GM15510 (cell line): ENCODE data around the gene RAB3GAP2.

Source experiments
- POLR2A ChIP-seq: IDR thresholded peaks from 3 replicates; pipeline ENCODE4 v1.6.1; 2011; ENCODE audit warnings: borderline replicate concordance; ENCODE audit not compliant: insufficient read length; ENCODE audit errors: extremely low read depth

Gene RAB3GAP2

DNA sequence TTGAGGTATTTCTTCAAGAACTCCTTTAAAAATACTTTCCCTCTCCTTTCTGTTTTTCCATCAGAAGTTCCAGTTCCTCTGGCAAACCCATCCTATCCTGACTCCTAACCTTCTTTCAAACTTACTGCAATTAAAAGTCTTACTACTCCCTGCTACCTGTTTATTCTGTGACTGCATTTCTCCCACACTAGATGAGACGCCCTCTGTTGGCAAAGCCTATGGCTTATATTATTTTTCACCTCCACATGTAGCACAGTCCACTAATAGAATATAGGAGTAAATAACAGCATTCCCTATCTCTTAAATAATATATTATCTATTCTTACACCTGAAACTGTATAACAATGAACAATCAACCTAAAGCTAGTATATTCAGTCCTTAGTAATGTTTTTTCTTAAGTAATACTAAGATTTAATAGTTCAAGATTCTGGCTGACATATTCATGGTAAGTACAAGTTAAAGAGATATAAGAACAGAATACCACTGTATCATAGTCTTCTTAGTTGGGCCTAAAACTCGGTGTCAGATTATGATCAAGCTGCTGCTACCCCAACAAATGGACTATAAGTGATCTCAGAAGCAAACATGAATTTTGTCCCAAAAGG lies 54.8 kb downstream of the RAB3GAP2 start:
- no peak for TF ChIP-seq POLR2A

DNA sequence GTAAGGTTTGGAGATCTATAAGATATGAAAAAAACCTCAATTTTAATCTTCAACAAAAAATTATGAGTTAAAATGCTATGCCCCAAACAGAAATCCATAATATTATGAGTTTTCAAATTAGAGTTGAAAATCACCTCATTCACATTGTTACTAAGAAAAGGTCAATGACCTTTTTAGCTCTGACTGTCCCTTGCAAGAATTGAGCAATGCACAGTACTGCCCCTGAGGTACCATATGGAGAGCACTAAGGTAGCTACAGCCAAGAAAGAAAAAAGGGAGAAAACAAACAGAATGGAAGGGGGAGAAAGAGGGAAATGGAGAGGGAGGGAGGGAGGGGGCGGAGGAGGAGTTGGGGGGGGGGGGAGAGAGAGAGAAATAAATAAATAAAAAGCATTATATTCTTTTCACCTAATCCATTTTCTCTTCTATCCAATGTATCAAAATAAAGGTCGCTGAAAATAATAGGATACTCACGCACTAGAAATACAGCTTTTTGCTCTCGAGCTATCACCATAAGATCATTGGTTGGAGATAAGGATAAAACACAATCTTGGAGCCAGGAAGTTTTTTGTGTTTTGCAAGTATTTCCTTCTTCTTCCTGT lies 58.8 kb downstream of the RAB3GAP2 start:
- TF ChIP-seq POLR2A: no peak

DNA sequence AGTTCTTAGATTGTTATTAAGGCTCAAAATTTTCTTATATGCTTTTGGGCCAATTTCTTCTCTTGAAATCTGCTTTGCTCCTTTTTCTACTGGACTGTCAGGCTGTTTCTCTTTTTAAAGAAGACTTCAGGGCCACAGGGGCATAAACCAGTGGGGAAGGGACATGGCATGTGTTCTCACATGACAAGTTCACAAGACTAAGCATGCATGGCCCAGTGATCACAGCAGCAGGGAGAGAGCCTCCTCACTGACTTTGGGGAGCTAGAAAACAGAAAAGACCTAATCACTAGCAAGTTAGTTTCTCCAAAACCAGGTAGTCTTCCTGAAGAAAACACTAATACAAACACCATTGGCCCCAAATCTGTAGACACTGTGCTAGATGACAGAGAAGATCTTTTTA lies 64.8 kb downstream of the RAB3GAP2 start:
- no peak for TF ChIP-seq POLR2A

DNA sequence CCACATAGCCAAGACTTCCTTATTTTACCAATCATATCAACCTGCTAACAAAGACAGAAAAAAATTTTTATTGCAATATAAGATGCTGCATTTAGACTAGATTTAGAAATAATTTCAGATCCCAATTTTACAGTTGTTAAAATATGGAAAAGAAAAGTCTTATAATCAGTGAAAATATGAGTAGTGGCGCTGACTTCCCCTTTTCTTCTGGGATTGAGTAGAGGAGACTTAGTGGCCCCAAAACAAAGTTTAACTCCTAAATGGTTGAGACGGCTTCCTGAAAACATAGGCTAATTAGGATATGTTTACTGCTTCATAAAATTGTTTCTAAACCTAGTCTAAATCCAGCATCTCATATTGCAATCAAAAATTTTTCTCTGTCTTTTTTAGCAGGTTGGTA lies 68.4 kb downstream of the RAB3GAP2 start:
- TF ChIP-seq POLR2A: no peak

DNA sequence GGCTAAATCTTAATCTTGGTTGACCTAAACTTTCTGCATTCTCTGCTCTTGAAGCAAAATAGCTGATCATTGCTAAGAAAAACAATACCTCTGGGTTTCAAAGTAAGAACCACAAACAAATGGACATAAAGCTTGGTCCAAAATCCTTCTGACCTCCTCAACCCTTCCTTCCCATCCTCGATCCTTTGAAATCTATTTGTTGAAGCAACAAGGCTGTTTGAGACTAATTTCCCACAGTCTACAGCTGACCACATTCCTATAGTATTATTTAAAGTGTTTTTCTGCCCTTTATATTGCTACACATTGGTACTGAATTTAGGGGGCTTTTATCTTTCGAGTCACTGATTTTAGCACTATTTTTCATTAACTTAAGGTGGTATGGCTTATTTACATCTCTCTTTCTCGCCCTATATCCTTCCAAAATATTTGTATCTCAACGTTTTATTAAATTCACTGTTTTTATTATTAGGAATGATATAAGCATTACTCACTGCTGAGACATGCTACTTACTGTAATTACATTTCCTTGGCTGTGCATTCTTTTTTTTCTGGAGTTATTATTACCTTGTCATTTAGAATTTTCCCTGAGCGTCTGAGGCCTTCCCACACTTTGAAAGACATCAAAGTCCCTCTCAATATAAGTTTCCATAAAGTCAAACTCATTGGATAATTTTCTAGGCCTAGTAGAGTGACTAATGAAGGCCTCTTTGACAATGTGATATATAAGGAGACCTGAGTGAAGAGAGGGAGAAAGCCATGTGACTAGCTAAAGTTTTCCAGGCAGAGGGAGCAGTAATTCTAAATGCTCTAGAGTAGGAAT lies 73.9 kb downstream of the RAB3GAP2 start:
- no peak for TF ChIP-seq POLR2A

DNA sequence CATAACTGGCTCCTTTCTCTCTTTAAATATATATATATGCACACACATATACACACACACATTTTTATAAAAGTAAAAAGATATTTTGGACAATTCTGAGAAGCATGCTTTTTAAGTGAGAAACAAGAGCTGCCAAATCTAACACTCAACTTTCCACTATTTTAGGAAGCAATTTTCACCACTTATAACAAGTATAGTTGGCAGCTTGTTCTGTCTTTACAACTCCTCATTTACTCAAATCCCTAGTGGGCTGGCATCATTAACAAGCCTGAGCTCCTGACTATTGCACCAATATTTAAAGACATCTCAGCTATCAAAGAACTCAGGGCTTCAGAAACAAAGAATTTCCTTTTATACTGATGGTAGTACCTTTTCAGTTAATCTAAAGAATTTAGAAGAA lies 76.6 kb downstream of the RAB3GAP2 start:
- no peak for TF ChIP-seq POLR2A

DNA sequence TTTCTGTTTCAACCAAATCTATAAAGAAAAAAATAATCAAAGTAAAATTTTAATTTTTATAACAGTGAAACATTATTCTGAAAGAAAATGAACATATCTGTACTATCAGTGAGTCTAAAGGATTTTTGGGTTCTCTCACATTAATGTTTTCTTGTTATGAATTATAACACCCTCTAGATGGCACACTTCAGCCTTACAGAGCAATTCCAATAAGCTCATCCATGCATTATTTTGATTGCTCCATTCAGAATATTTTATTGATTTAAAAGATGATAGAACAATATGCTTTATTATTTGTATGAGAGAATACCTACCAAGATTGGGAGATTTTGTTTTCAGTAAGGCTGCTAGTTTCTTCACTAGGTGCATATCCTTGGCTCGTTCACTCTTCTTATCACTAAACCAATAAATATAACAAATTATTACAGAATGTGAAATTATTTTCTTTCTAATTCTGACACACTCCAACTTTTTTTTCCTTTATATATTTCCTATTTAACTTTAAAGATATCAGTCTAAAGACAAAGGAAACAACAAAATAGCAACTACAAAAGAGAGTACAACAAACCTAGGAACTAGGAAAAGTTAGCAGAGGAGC lies 82.4 kb downstream of the RAB3GAP2 start:
- no peak for TF ChIP-seq POLR2A

DNA sequence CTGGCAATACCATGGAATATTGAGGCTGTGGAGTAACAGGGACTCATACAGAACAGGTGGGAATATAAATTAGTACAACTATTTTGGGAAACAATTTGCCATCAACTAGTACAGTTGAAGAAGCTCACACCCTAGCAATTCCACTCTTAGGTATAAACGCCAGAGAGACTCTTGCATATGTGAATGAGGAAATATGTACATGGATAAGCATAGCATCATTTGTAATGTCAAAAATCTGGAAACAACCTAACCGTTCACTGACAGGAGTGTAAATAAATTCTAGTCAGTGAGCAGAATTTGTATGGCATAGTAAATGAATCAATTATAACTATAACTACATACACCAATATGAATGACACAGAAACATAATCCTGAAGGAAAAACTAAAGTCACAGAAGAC lies 83.7 kb downstream of the RAB3GAP2 start:
- no peak for TF ChIP-seq POLR2A

DNA sequence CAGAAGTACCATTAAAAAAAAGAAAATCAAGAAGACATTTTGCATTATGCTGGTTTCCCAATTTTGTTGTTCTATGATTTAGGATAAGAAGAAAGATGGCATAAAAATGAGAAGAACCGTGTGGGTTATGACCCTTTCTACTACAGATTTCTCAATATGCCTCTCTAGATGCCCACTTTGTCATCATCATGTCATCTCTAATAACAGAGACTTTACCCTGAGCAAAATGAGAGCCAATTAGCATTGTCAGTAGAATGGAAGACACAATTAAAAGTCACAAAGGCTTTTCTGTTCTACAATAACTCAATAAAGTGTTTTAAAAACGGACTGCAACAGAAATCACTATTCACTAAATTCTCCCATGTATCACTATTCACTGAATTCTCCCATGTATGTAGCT lies 85.5 kb downstream of the RAB3GAP2 start:
- no peak for TF ChIP-seq POLR2A

DNA sequence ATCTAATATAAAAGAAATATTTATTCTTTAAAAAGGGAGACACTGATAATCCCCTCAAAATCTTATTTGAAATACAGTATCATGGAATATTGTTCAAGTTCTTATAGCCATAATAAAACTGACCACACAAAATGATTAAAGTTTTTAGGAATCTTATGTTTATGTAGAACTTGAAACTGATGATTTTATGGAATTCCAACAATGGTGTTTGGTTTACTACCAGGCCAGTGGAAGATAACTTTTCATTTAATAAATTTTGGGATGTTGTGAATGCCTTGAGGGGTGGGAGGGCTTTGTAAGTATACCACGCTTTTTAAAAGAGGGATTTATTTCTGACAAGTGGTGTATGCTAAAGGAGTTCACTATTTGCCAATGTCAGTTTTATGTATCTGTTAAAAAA lies 87.7 kb downstream of the RAB3GAP2 start:
- no peak for TF ChIP-seq POLR2A

DNA sequence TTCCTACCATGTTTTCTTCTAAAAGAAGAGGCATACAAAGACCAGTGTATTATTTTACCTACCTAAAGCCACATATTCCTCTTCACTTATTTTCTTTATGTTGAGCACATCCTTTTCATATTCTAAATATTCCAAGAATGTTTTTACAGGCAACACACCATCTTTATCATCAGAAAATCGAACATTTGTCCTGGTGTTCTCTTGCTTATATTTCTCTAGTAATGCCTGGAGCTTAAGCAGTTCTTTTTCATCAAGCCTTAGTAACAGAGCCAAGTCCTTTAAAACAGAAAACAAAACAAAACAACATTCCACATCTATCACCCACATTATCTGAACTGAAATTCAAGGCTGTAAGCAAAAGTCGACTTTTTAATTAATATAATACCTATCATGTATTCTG lies 89.6 kb downstream of the RAB3GAP2 start:
- no peak for TF ChIP-seq POLR2A

DNA sequence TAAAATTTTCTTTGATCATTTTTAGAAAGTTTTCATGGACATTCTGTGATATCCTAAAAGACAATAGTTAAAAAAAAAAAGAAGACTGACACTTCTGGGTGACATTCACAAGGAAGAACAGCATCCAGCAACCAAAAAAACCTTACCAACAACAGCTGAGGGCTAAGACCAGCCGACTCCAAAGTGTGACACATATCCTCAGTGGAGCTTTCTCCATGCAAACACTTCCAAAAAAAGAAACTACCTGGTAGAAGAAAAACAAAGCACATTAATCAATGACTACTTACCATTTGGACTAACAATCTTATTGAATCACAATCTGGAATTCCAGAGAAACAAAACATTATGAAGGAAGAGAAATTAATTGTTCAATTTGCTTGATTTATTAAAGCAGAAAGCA lies 90.1 kb downstream of the RAB3GAP2 start:
- TF ChIP-seq POLR2A: no peak

DNA sequence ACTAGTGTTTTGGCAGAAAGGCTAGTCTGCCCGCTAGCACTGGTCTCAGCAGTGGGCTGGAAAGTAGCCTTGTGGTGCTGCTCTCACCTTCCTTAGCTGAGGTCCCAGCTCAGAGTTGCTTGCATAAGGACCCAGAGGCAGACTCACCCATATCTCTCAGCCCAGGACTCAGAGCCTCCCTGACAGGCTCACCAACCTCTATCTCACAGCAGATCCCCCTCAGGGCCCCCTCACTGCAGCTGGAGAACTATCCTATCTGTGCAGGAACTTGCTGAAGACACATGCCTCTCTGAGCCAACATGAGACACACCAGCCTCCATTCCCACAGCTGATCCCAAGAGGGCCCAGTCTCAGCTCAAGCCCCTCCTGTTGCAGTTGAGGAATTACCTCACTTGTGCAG lies 95.7 kb downstream of the RAB3GAP2 start:
- no peak for TF ChIP-seq POLR2A

DNA sequence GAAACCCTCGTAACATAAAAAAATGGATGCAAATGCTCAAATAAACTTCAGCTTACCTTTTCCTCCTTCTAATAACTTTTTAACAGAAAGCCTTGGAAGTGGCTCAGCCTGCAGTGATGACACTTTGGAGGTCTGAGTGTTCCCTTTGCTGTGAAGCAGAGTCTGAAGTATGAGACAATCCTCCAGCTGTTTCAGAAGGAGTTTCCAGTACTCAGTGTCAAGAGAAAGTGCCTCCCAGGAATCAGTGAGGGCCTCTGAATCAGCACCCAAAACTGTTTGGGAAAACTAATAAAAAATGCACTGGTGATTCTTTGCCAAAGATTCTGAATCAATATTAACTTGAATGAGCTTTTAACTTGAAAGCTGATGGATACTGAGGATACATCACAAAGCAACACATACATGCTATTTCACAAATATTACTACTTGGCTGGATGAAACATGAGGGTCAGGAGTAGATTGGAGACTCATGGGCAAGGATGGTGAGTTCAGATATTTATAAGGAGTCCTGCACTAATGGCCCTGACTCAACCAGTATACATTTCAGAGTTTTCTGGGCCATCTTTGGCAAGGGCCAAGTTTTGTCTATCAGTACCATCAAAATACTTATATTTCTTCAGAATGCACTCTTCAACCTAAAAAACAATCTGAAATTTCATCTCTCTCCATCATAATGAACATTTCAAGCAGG lies 101.3 kb downstream of the RAB3GAP2 start:
- TF ChIP-seq POLR2A: no peak

DNA sequence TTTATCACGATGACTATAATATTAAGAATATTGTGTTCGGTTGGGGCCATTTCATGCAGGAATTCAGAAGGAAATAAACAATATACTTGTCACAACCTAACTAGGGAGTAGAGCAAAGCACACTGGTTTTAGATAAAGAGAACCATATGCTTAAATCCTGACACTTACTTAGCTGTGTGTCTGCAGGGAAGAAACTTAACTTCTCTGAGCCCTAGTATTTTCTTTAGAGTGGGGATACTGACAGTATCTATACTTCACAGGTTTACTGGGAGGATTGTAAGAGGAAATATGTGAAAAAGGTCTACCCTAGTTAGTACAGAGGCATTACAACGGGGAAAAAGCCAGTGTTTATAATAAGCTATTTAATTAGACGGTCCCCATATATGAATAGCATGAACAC lies 105.4 kb downstream of the RAB3GAP2 start:
- TF ChIP-seq POLR2A: no peak
